AG10803 (cell line): ENCODE results near the gene IL25.

Experiments used
- DNase-seq: peaks from one replicate; pipeline ENCODE4 v3.0.0; 2010; ENCODE audit warnings: low read depth
- H3K4me3 ChIP-seq: 2 replicates; pipeline ENCODE4 v1.5.1; 2011; ENCODE audit warnings: mild to moderate bottlenecking, low read length, control low read depth
- CTCF ChIP-seq: conservative IDR thresholded peaks from 2 replicates; pipeline ENCODE4 v1.5.1; 2011; ENCODE audit warnings: mild to moderate bottlenecking, low read length, control low read depth, inconsistent platforms

Gene IL25

GRCh38 chr14:23406725-23407355, 34.2 kb downstream of the IL25 start:
- no peak overlapping the region for H3K4me3 ChIP-seq
- no peak for TF ChIP-seq CTCF
- DNase-seq = no peak

GRCh38 chr14:23407516-23408306, 35.1 kb downstream of the IL25 start, which contains the start of gene MYH6:
Gene MYH6, minus strand, starts transcription at chr14:23408273. Its CDS starts 1,050 bp downstream, at chr14:23407223.
- no peak for TF ChIP-seq CTCF
- H3K4me3 ChIP-seq = no peak within 1 kb of the TSS
- no peak for DNase-seq

- no peak for DNase-seq
- TF ChIP-seq CTCF = no peak
Measured at GRCh38 chr14:23408307-23408630, 35.7 kb downstream of the IL25 start.

GRCh38 chr14:23409475-23409874, 36.9 kb downstream of the IL25 start:
- H3K4me3 ChIP-seq = no peak overlapping the region
- no peak for TF ChIP-seq CTCF
- DNase-seq = no peak

More at GRCh38 chr14:23408307-23408630, 35.7 kb downstream of the IL25 start:
- H3K4me3 ChIP-seq = no peak overlapping the region

- no peak overlapping the region for H3K4me3 ChIP-seq
- TF ChIP-seq CTCF = no peak
- DNase-seq = no peak
Measured at GRCh38 chr14:23409966-23410635, 37.5 kb downstream of the IL25 start.

GRCh38 chr14:23411563-23412525, 39.2 kb downstream of the IL25 start:
- no peak for TF ChIP-seq CTCF
- DNase-seq = no peak
- no peak overlapping the region for H3K4me3 ChIP-seq
